H54 (cell line): ENCODE measurements around the gene ARV1.
"Not testable (repeated sequence)": the region's sequence is repeated elsewhere in the genome, so short reads cannot be mapped to it uniquely, and the experiment has no call there.

Experiments
- DNase-seq: peaks from one replicate; pipeline ENCODE4 v3.0.0; 2011; ENCODE audit warnings: low spot score, mixed read lengths; ENCODE audit not compliant: insufficient read length
- FAIRE-seq: peaks from 3 replicates; lab custom pipeline; 2011; peaks lifted over from hg19 to GRCh38; lab: Jason Lieb, UNC
- POLR2A ChIP-seq: IDR thresholded peaks from 2 replicates; pipeline ENCODE4 v1.6.1; 2011; ENCODE audit warnings: low read depth, mild to moderate bottlenecking, low read length

ARV1 gene

DNA sequence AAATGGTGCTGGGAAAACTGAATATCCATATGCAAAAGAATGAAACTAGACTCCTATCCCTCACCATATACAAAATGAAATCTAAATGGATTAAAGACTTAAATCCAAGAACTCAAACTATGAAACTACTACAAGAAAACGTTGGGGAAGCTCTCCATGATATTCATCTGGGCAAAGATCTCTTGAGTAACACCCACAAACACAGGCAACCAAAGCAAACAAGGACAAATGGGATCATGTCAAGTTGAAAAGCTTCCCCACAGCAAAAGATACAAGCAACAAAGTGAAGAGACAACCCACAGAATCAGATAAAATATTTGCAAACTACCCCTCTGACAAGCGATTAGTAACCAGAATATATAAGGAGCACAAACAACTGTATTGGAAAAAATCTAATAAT, 14.0 kb upstream of the ARV1 start:
- FAIRE-seq, result no peak
- no peak for DNase-seq
- no peak for TF ChIP-seq POLR2A

DNA sequence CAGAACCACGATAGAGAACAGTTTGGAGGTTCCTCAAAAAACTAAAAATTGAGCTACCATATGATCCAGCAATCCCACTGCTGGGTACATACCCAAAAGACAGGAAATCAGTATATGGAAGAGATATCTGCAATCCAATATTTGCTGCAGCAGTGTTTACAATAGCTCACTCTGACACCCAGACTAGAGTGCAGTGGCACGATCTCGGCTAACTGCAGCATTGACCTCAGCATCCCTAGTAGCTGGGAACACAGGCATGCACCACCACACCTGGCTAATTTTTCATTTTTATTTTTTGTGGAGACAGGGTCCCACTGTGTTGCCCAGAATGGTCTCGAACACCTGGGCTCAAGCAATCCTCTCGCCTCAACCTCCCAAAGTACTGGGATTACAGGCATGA, 13.4 kb upstream of the ARV1 start:
- TF ChIP-seq POLR2A, result no peak
- no peak for DNase-seq
- FAIRE-seq, result no peak

DNA sequence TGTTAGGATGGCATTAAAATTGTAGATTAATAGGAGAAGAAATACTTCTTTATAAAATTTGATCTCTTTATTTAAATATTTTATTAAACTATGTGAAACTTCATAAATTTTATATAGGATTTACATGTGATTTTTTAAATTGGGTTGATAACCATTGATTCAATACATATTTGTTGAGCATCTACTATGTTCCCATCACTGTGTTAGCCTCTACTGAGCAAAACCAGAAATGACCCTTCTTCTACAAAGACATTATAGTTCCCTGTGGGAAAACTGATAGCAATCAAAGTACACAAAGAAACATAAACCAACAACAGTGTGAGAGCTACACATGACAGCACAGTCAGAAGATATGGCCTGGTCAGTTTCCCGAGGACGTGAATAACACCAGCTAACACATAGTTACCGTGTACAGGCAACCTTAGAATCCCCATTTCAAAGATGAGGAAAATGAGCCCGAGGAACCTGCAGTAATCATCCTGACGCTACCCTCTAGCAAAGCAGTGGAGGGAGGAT, 12.5 kb upstream of the ARV1 start:
- TF ChIP-seq POLR2A, result no peak
- no peak for FAIRE-seq
- DNase-seq, result no peak

DNA sequence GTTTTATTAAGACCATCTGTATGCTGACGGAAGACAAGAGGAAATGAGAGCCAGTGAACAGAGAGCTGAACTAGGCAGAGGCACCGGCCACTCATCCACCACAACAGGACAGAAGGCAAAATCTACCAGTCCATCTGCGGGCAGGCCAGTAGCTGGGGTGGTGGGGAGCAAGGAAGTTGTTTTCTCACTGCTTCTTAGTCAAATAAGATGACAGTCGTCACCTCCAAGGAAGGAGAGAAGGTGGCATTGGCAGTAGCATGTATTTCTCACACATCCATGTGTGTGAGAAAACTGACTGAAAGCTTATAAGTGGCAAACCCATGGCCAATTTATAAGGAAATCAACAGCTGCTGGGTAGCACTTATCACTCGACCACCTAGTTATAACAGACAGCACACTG, 8.5 kb upstream of the ARV1 start:
- TF ChIP-seq POLR2A, result no peak
- DNase-seq (no peak), FAIRE-seq (no peak)

DNA sequence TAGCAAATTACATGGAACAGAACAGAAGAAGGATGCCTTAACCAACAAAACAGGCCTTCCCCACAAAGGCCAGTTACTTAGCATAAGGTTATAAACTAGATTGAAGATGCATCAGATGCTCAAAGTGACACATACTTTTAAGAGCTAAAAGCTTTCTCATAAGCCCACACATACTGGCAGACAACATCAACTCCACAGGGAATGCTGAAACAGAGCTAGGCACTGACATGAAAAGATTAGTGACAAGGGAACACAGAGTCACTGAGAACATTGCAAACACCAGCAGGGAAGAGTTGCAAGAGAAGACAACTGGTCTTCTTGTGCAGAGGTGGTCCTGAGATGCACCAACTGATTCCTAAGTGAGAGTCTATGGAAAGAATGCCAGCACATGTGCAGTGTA, 7.1 kb upstream of the ARV1 start:
- no peak for FAIRE-seq
- DNase-seq, result no peak
- TF ChIP-seq POLR2A, result no peak

DNA sequence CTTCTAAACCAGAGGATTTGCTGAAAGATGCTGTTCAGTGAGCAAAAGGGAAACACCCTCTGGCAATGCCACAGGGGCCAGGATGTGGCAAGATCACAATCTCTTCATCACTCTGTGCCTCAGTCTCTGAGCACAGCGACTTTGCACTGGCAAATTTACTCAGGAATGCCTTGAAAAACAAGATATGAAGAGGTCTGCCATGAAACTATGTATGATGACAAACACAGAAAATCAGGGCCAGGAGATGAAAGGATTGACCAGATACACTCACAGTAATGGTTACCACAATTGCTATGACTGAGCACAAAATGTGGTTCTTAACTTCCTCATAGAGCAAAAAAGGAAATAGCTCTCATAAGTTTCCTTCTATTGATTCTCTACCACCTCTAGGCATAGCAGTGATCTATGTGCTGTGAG, 6.0 kb upstream of the ARV1 start:
- no peak for FAIRE-seq
- no peak for TF ChIP-seq POLR2A
- DNase-seq, result no peak

DNA sequence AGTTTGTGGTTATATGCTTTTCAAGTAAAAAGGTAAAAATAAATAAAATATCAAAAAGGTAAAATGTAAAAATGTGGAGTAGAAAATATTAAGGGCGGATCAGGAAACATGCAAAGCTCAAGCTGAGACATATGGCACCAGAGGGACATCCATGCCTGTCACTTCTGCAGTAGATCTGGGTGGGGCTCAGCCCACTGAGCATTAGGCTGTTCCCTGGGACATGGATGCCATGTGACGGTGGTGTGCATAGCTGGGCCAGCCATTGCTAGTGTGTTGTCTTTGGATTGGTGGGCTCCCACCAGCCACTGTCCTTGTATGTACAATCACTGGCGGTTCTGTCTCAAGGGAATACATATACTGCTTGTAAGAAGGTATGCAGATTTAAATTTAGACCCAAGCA, 3.3 kb upstream of the ARV1 start:
- FAIRE-seq (no peak), DNase-seq (no peak)
- no peak for TF ChIP-seq POLR2A

DNA sequence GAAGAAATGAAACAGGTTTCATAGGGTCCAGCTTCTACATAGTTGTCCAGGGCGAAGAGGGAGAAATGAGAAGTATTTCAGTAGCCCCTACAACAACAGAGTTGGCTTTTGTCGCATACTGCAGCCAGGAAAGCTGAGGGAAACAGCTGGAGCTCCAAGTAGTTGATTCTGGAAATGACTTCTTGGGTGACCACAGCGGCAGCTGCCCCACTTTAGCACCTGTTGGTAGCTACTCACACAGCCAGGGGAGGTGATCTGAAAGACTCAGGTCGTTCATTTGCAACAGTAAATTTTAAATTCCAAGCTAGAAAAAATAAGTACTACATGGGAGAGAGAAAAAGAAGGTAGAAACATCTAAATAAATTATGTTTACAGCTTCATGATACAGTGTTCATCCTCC, 2.5 kb upstream of the ARV1 start:
- no peak for DNase-seq
- no peak for TF ChIP-seq POLR2A
- no peak for FAIRE-seq

DNA sequence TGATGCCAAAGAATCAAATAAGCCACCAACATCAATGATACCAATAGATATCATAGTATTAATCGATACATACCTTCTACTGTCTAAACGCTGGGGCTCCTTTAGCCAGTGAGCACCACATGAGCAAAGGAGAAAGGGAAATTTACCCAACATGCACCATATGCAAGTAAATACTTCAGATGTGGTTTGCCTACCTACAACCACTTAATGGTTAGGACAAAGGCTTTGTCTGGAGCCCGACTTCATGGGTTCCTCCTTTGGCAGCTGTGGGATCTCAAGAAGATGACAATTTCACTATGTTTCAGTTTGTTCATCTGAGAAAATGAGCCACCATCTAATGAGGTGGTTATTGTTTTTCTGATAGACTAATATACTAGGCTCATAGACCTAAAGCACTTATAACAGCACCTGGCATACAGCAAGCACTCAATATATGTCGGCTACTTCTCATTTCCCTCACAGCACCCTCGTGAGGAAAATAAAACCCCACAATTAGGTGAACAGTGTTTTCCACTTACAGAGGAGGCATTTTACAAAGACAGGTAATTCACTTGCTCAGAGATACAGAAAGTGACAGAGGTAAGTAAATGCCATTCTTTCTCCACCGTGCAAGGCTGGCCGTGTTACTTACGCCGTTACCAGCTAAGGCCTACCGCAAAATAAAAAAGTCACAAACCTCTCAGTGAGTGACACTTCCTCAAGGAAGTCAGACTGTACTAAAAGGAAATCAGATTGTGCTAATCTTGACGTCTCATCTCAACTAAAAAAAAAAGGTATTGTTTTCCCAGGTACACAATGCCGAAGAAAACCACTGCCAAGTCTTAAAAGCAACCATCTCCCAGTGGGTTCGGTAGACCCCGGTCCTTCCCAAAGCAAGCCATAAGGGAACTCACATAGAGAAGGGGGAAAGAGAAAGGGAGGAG, 1.8 kb upstream of the ARV1 start:
- no peak for TF ChIP-seq POLR2A
- no peak for FAIRE-seq
- no peak for DNase-seq

DNA sequence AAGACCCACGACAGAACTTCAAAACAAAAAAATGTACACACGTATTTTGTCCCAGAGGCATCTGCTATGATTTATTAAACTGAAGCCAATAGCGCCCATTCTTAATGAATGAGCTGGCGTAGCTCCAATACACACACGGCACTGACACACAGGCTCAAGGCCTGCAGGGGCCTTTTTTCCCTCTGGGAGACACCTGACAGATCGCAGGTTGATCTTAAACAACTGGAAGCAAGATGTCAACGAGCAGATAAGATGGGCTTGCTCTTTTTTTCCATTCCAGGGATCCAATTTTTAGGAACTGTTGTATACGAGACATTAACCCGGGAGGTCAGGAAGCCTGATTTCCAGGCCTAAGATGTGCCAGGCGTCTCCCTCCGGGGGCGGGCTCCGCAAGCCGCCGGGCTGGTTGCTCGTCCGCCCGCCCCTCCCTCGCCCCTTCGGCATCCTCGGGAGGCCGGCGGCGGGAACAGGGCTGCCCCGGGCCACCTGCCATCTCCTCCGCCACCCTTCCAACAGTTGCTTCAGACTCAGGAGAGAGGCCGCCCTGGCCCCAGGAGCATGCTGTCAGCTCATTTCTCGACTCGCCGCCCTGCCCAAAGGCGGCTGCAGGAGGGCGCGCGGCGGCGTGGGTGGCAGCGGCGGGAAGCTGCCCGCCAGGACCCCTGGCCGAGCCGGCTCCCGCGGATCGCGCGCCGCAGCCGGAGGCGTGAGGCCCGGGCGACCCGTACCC, 968 bp upstream of the ARV1 start:
- FAIRE-seq (no peak), DNase-seq (peak; percentile 19)
- TF ChIP-seq POLR2A, result no peak

DNA sequence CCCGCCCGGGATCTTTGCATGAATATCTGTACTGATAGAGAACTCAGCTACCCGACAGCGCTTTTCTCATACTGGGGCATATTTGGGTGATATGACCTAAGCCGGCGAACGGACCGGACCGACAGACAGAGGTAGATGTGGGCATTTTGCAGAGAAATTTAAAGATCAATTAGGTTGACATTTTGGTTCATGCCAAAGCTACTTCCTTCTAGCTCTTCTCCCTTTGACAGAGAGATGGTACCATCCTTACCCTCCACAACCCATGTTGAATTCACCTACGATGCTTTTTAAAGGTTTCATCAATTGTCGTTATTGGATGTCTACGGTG, 459 bp downstream of the ARV1 start:
- FAIRE-seq (no peak), DNase-seq (no peak)
- TF ChIP-seq POLR2A, result no peak

DNA sequence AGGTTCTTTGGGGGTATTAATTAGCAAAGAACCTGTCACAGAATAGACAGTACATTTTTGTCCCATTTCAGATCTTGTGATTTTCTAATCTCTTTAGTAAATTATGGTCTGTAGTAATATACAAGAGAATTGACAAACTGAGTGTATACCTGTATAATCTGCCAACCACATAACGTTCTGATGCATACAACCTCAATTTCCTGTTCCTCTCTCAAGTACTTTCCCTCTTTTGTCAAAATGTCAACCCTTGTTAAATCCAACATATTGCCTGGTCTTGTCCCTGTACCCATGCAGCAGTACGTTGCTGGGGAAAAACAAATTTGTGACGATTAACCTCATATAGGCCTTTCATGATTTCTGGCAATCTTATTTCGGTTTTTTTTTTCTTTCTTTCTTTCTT, 1.1 kb downstream of the ARV1 start:
- FAIRE-seq (no peak), DNase-seq (no peak)
- TF ChIP-seq POLR2A, result no peak

DNA sequence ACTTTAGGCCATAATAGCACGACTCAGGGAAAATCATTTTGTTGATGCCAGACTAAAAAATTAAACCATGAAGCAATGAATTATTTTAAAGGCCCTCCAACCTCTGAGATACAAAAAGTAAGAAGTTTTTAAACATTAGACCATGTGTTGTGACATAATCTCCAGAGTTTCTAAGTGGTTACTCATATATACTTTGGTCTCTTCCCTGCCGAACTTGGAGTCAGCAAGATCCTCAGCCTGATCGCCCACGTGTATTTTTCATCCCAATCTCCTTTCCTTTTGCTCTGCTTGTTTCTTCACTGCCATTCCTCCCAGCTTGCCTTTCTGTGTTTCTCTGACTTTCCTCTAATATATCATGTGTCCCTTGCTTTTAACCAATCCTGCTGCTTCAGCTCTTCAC, 3.8 kb downstream of the ARV1 start:
- DNase-seq (no peak), FAIRE-seq (no peak)
- no peak for TF ChIP-seq POLR2A

DNA sequence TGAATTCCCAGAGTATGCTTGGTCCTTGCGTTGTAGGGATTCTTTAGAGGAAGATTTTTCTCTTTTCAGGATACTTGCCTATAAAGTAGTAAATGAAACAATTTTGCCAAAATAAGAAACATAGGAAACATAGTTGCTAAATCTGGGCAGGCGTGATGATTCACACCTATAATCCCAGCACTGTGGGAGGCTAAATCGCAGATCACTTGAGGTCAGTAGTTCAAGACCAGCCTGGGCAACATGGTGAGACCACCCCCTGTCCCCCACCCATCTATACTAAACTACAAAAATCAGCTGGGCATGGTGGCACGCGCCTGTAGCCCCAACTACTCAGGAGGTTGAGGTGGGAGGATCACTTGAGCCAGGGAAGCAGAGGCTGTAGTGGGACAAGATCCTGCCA, 4.9 kb downstream of the ARV1 start:
- DNase-seq (no peak), FAIRE-seq (no peak)
- no peak for TF ChIP-seq POLR2A

DNA sequence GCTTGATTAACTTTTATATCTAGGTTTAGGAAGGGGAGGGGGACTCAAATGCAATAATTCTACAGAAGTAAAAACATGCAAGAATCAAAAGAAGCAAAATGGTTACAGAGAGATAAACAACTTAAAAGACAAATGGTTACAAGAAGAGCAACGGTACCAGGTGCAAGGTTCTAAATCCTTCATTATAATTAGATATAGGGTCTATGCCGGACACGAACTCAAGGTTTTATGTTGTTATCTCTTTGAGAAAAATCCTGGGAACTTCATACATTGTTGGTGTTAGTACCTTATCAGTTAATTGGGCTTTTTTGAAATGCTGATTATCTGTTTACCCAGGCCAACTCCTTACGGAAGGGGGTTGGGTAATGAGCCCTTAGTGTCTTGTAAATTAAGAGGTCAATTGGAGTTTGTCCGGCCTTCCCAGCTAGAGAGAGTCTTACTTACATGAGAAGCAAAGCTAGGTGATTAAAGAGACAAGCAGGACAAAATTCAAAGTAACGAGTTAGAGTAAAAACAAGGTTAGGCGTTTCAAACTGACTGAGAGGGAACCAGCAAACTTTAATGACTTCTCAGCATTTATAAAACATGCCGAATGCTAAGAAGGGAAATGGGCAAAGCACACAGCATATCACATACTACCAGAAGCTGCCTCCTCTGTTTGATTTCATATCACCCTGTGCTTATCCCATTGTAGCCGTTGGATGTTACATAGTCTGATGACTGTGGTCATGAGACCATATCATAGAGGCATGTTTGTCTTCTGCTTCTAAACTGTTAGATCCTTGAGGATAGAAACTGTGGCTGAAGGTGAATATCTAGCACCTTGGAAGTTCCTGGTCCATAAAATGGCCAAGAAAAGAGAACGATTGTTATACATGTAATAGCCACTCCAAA, 6.0 kb downstream of the ARV1 start:
- not testable (repeated sequence) for FAIRE-seq, DNase-seq
